SU-DHL-6 (cell line): ENCODE measurements around the gene CST4.
"Not testable (repeated sequence)": the region's sequence is repeated elsewhere in the genome, so short reads cannot be mapped to it uniquely, and the experiment has no call there.

Experiments used
- H2AFZ ChIP-seq: fragments of 200-600 bp; sonication (generic); 2 replicates; pipeline ENCODE4 v1.6.1; 2014; ENCODE audit warnings: low read depth, mild to moderate bottlenecking, moderate library complexity, mixed read lengths, antibody characterized with exemption, low read length; ENCODE audit not compliant: severe bottlenecking
- H3F3A ChIP-seq: fragments of 200-600 bp; shearing (Covaris generic); 2 replicates; pipeline ENCODE4 v1.6.0; 2016; ENCODE audit warnings: antibody characterized with exemption, mild to moderate bottlenecking; ENCODE audit not compliant: insufficient read depth
- H3K27ac ChIP-seq: fragments of 200-600 bp; sonication (generic); 2 replicates; pipeline ENCODE4 v1.5.1; 2016; ENCODE audit warnings: low read depth, mild to moderate bottlenecking, low read length, moderate library complexity, mixed read lengths
- H3K27me3 ChIP-seq: fragments of 200-600 bp; sonication (generic), shearing (Covaris generic); 2 replicates; pipeline ENCODE4 v1.6.0; 2014; ENCODE audit warnings: mild to moderate bottlenecking, low read length
- H3K36me3 ChIP-seq: fragments of 200-600 bp; sonication (generic); 2 replicates; pipeline ENCODE4 v1.6.1; 2014; ENCODE audit warnings: mild to moderate bottlenecking, low read length, mixed read lengths
- H3K4me2 ChIP-seq: fragments of 300-600, 200-600 bp; shearing (Covaris generic), sonication (generic); 2 replicates; pipeline ENCODE4 v1.6.0; 2014; ENCODE audit warnings: low read length, low read depth, mild to moderate bottlenecking; ENCODE audit not compliant: poor library complexity, severe bottlenecking
- H3K4me3 ChIP-seq: fragments of 200-600 bp; sonication (generic); 2 replicates; pipeline ENCODE4 v1.5.1; 2014; ENCODE audit warnings: antibody characterized with exemption, low read length, mild to moderate bottlenecking, mixed read lengths; ENCODE audit not compliant: insufficient read depth, poor library complexity, severe bottlenecking
- H3K79me2 ChIP-seq: fragments of 200-600 bp; sonication (generic); 2 replicates; pipeline ENCODE4 v1.6.1; 2014; ENCODE audit warnings: mild to moderate bottlenecking, low read length, moderate library complexity; ENCODE audit not compliant: insufficient read depth
- H3K9ac ChIP-seq: fragments of 200-600 bp; sonication (generic); 2 replicates; pipeline ENCODE4 v1.7.0; 2014; ENCODE audit warnings: mild to moderate bottlenecking, low read length
- H3K9me2 ChIP-seq: fragments of 200-600 bp; sonication (generic); replicated peaks from 2 replicates; pipeline ENCODE4 v1.6.1; 2014; ENCODE audit warnings: low read length; ENCODE audit not compliant: insufficient read depth
- H3K9me3 ChIP-seq: fragments of 200-600 bp; sonication (generic); 2 replicates; pipeline ENCODE4 v1.6.1; 2014; ENCODE audit warnings: low read length, mixed read lengths; ENCODE audit not compliant: insufficient read depth
- H4K20me1 ChIP-seq: fragments of 200-600 bp; sonication (generic); 2 replicates; pipeline ENCODE4 v1.6.1; 2014; ENCODE audit warnings: low read depth, mild to moderate bottlenecking, antibody characterized with exemption, low read length, moderate library complexity, mixed read lengths
- EZH2phosphoT487 ChIP-seq: fragments of 200-600 bp; sonication (generic), shearing (Covaris generic); conservative IDR thresholded peaks from 2 replicates; pipeline ENCODE4 v1.6.1; 2018; ENCODE audit warnings: mild to moderate bottlenecking, antibody characterized with exemption, low read length, moderate library complexity, mixed read lengths
- TF ChIP-seq, protein P1 (sequence below): fragments of 200-600 bp; sonication (generic); IDR thresholded peaks from one replicate; pipeline ENCODE4 v1.5.1; 2017; ENCODE audit warnings: antibody characterized with exemption, mild to moderate bottlenecking, low read length, moderate library complexity; ENCODE audit not compliant: insufficient read depth, poor library complexity, severe bottlenecking

CST4 gene

DNA sequence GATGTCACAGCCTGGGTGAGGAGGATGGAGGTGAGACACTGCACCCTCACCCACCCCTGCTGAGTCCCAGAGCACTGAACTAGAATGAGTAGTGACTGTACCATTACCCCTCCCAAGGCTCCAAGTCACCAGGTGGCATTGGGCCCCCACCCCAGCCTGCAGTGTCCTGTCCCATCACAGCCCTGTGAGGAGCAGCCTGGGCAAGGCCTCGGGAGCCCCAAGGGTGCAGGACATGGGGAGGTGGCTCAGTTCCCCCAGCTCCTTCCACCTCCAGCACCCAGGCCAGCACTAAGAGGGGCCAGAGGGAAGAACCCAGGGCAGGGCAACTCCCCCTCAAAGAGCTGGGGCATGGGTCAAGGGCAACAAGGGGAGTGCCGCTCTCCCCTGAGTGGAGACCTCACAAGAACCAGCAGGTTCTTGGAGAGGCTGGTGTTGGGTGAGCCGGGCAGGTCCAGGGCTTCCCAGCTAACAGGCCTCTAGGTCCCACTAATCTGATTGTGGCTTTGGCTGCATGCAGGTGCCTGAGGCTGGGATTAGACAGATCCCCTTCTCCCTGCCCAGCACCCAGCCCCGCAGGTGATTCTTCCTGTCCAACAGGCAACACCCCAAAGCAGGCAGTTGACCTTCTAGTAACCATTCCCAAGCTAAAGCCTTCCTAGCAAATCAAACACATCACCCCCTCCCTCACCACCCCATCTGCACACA lies 2.6 kb downstream of the CST4 start:
- Histone ChIP-seq H3K79me2 (no peaks in the 10 kb centered on the region), H2AFZ (no peak overlapping the region), H3K4me2 (no peak overlapping the region), H3K4me3 (no peak overlapping the region), H3K27ac (no peak overlapping the region), H3K27me3 (no peaks in the 10 kb centered on the region), H4K20me1 (no peaks in the 10 kb centered on the region), H3K9me2 (no peaks in the 10 kb centered on the region), H3F3A (no peaks in the 10 kb centered on the region), H3K9ac (no peak overlapping the region), H3K36me3 (no peaks in the 10 kb centered on the region), H3K9me3 (no peaks in the 10 kb centered on the region)
- TF ChIP-seq, protein P1, sequence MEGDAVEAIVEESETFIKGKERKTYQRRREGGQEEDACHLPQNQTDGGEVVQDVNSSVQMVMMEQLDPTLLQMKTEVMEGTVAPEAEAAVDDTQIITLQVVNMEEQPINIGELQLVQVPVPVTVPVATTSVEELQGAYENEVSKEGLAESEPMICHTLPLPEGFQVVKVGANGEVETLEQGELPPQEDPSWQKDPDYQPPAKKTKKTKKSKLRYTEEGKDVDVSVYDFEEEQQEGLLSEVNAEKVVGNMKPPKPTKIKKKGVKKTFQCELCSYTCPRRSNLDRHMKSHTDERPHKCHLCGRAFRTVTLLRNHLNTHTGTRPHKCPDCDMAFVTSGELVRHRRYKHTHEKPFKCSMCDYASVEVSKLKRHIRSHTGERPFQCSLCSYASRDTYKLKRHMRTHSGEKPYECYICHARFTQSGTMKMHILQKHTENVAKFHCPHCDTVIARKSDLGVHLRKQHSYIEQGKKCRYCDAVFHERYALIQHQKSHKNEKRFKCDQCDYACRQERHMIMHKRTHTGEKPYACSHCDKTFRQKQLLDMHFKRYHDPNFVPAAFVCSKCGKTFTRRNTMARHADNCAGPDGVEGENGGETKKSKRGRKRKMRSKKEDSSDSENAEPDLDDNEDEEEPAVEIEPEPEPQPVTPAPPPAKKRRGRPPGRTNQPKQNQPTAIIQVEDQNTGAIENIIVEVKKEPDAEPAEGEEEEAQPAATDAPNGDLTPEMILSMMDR: no peak
- TF ChIP-seq EZH2phosphoT487: no peak

DNA sequence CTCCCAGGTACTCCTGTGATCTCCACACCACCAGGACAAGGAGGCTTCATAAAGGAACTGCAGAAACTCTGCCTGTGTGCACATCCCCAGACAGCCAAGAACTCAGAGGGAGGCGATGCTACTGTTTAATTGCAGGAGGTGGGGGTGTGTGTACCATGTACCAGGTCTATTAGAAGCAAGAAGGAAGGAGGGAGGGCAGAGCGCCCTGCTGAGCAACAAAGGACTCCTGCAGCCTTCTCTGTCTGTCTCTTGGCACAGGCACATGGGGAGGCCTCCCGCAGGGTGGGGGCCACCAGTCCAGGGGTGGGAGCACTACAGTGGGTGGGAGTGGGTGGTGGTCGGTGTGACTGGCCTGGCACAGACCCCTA lies 3.3 kb downstream of the CST4 start:
- not testable (repeated sequence) for H3K36me3 ChIP-seq, H3K9me2 ChIP-seq, H2AFZ ChIP-seq, H3K79me2 ChIP-seq, H4K20me1 ChIP-seq, H3K27me3 ChIP-seq, H3K9me3 ChIP-seq, H3K4me3 ChIP-seq, H3K9ac ChIP-seq, H3K27ac ChIP-seq, H3F3A ChIP-seq, H3K4me2 ChIP-seq

- Histone ChIP-seq H3K9ac (no peak overlapping the region), H2AFZ (no peak overlapping the region), H3K27ac (no peak overlapping the region)
These were observed 4.6 kb downstream of the CST4 start for GRCh38 chr20:23684261-23684660.

GRCh38 chr20:23683807-23684206 lies 5.0 kb downstream of the CST4 start:
- Histone ChIP-seq H4K20me1 (no peaks in the 10 kb centered on the region), H3K79me2 (no peaks in the 10 kb centered on the region), H3K9me3 (no peaks in the 10 kb centered on the region), H3K27me3 (no peaks in the 10 kb centered on the region), H2AFZ (no peak overlapping the region), H3K9ac (no peak overlapping the region), H3K27ac (no peak overlapping the region), H3K36me3 (no peaks in the 10 kb centered on the region), H3K4me2 (no peak overlapping the region), H3K4me3 (no peak overlapping the region), H3F3A (no peaks in the 10 kb centered on the region), H3K9me2 (no peaks in the 10 kb centered on the region)
- TF ChIP-seq EZH2phosphoT487: no peak
- TF ChIP-seq, protein P1: no peak

More at GRCh38 chr20:23684261-23684660, 4.6 kb downstream of the CST4 start:
- Histone ChIP-seq H3K9me3 (no peaks in the 10 kb centered on the region), H3K4me2 (no peak overlapping the region), H3K79me2 (no peaks in the 10 kb centered on the region), H3K36me3 (no peaks in the 10 kb centered on the region), H4K20me1 (no peaks in the 10 kb centered on the region), H3K4me3 (no peak overlapping the region), H3K27me3 (no peaks in the 10 kb centered on the region), H3F3A (no peaks in the 10 kb centered on the region), H3K9me2 (no peaks in the 10 kb centered on the region)
- TF ChIP-seq, protein P1: no peak
- no peak for TF ChIP-seq EZH2phosphoT487
